ENCODE measurements around the gene LRFN4.

LRFN4 gene

DNA sequence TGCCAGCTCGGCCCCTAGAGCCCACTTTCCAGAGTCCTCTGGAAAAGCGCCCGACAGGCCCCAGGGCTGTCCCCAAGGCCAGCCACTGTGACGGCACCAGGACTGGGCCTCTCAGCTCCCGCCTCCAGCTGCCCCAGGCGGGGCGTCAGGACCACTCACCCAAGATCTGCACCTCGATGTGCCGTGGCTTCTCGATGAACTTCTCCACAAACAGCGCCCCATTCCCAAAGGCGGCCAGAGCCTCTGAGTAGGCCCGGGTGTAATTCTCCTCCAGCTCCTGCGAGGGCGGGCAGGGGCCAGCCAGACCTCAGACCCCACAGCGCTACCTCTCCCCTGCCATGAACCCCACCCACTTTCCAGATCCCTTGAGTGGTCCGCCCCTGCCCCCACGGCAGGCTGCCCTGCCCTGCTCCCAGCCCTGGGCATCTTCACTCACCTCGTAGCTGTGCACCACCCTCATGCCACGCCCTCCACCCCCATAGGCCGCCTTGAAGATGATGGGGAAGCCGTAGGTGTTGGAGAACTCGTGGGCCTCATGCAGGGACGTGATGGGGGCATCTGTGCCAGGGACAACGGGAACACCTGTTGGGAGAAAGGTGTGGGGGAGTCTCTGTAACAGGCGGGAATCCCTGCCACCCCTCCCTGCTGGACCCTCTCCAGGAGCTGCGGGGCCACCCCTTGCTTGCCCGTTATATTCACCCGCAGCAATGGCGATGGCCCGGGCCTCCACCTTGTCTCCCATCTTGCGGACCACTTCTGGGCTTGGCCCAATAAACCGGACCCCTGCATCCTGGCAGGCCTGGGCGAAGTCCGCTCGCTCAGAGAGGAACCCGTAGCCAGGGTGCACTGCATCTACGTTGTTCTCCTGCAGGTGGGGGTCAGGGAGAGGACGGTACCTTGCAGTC lies 14.0 kb downstream of the LRFN4 start:
- no peak for DNase-seq (ENCODE audit: low read depth)

DNA sequence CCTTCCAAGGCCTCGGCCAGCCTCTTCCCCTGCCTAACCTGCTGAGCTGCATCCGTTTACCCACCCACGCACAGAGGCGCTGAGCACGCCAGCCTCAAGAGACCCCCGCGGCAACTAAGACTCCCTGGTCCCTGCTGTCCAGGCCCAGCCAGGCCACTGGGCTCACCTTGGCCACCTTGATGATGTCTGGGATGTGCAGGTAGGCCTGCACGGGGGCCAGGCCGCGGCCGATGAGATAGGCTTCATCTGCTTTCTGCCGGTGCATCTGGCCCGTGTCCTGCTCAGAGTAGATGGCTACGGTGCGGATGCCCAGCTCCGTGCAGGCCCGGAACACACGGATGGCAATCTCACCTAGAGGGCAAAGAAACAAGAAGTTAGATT lies 14.6 kb downstream of the LRFN4 start:
- no peak for DNase-seq (ENCODE audit: low read depth)

DNA sequence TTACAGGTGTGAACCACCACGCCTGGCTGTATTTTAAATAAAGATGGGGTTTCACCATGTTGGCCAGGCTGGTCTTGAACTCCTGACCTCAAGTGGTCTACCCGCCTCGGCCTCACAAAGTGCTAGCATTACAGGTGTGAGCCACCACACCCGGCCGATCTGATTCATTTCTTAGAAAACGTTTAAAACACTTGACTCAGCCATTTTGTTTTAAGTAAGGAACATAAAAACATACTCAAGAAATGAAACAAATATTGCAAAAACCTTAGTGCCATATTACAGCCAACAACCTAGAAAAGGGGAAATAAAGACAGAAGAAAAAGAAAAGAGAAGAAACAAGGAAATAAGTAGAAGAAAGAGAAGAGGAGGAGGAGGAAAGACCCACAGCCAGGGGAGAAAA lies 17.4 kb downstream of the LRFN4 start:
- DNase-seq (ENCODE audit: low read depth), result no peak

DNA sequence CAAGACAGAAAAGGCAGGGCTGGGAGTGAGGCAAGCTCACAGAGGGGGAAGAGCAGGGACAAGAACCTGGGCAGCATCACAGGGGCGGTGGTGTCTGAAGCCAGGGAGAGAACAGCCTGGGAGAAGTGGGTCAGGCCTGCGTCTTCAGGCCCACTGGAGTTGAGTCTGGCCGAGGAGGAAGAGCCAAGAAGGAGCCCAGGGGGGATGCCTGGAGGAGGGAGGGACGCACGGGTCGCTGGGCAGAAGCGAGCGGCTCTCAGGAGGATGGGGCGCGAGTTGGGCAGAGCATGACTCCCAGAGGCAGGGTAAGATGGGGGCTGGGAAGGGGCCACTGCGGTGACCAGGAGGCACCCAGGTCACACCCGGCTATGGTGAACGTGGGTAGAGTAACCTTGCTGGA lies 18.5 kb downstream of the LRFN4 start:
- no peak for DNase-seq (ENCODE audit: low read depth)

DNA sequence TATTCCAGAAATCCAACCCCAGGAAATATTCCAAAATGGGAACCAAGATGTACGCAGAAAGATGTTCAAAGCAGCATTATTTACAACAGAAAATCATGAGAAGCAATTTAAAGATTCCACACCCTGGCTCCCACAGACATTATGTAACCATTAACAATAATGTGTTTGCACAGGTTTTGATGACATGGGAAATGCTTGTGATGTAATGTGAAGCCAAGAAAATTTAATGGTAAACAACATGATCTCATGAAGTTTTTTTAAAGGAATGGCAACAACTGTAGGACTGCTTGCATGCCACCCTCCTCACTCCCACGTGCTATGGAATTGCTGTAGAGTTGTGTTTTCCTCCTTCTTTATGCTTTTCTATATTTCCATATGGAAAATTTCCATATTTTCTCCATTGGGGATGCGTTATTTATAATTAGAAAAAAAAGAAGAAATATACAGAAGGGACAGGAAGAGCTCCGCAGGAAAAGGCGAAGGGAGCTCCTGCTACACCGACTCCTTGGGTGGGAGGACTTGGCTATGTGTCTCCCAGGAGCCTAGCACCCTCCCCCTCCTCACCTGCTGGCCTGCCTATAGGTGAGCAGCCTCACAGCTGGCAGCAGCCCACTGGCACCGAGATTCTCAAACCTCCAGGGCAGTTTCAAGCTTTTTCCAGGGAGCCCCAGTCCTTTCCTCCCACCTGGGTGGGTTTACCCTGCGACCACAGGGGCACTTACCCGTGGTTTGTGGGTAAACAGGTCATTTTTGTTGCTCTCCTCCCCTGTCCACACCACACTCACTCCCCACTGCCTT lies 20.9 kb downstream of the LRFN4 start:
- no peak for DNase-seq (ENCODE audit: low read depth)

DNA sequence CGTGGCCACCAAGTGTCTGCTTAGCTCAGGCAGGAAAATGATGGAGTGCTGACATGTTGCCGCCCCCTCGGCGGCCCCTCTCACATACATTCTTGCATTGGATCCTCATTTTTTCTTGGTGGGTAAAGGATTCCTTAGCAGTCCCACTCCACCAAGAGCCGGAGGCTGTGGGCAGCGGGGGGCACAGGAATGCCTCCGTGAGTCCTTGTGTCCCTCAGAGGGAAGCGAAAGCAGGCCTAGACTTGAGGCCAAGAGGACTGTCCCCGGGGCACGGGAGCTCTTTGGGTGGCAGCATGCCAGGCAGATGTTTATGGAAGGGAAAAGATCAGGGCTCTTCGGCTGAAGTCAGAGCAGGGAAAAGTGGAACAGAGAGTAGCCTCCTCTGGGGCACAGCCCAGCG lies 21.6 kb downstream of the LRFN4 start:
- no peak for DNase-seq (ENCODE audit: low read depth)

DNA sequence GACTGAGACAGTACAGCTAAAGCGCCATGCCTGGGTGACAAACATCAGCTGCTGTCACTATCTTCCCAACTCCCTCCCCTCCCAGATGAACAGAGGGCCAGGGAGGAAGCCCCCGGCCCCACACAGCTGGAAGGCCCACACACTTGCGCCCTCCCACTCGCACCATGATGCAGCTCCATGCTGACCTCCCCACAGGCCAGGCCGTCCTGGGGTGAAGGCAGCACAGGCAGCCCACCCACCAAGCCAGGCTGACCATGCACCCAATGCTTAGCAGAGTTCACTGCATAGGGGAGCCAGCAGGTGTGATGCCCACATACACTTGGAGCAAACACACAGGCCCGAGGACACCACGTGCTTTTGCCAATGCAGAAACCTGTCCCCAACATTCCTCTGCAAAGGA lies 22.1 kb downstream of the LRFN4 start:
- no peak for DNase-seq (ENCODE audit: low read depth)

DNA sequence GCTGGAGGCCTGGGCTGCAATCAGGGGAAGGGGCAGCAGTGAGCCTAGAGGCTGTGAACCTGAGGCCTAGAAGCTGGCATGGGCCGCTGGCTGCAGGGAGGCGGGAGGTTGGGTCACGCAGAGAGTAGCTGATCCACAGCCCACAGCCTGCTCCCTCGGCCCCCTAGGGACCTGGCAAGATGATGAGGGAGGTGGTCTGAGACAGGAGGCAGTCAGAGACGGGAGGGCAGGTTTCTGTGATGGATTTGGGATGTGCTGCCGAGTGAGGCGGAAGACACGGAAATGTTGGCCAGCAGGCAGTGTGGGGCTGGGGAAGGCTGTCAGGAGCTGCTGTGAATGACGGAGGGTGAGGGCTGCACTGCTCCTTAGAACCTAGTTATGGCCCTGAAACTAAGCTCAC lies 22.7 kb downstream of the LRFN4 start:
- no peak for DNase-seq (ENCODE audit: low read depth)

DNA sequence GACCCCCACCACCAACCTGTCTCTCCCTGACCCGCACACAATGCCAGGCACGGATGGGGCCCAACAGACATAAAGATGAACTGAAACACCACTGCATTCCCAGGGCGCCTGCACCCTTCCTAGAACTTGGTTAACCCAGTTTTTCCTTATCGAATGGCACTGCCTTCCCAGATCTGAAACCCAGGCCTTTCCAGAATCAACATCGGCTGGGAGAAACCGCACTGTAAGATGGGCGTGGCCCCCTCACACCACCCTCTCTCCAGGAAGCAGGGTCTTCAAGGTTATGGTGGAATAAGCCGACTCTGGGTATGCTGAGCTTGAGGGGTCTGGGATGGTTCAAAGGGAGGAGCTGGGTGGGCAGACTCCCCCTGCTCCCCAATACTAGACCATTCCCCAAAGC lies 23.1 kb downstream of the LRFN4 start:
- no peak for DNase-seq (ENCODE audit: low read depth)

DNA sequence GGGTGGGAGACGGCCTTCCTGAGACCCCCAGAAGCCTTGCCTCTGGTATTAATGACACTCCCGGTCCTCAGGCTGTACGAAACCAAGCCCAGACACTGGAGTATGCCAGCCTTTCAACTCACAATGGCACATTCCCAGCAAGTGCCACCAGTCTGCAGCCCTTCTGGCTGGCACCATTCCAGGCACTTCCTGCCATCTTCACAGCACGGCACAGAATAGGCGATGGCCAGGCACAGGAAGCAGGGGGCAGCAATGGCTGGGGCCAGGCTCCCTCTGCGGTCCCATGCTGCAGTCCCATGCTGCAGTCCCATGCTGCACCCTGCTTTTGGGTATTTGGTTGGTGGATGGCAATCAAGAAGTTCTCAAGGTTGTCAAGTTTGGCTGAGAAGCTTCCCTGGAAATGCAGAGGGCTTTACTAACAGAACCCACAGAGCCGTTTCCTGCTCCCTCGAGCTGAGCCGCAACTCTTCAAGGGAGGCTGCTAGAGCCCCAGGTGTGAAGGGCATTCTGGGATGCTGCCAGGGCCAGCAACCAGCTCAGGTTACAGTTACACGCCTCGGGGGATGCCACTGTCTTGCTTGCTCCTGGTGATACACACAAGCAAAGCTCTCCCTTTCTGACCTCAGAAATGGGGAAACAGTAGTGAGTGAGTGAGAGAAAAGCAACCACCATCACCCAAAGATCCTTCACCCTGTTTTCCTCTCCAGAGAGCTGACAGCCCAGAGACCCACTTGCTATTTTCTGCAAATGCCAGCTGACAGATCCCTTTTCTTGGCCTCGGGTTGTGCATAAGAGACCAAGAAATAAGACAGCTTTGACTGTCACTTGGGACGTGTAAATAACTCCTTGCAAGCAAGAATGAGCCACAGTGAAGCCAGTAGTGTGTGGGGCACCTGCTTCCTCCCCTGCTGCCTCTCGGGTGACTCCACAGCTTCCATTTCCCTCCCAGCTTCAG lies 23.9 kb downstream of the LRFN4 start:
- DNase-seq (ENCODE audit: low read depth), result no peak

DNA sequence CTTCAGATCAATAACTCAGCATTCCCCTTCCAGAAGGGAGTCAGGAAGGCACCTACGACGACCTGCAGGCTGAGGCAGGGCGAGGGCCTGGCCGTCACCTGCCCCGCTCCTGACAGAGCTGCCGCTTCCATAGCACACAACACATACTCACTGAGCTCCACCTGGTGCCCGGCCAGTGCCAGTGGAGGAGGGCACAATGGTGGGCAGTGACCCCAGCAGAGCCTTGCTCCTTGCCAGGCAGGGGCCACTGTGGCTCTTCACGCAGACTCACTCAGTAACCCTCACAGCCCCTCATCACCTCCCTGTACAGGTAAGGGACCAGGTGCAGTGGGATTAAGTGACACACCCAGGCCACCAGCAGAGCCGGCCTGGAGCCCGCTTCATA lies 24.6 kb downstream of the LRFN4 start:
- DNase-seq (ENCODE audit: low read depth), result no peak

DNA sequence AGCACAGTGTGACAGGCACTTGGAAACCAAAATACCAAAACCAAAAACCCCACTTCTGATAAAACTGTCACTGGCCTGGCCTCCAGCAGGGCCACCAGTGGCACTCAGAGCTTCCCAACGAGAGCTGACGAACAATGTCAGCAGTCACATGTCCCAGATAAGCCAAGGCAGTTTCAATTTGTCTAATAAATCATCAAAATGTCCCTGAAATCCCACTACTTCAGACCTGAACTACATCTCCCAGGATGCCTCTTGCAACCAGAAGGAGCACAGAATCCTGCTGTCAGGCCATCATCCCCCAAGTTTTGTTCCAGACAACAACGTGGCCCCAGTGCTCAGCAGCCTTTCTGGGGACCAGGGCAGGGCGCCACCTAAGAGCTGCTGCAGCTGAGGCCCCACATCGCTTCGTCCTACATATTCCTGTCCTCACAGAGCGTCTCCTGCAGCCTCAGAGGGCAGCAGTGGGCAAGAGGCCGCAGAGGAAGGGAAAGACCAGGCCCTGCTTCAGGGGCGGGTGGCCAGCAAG lies 25.1 kb downstream of the LRFN4 start:
- DNase-seq (ENCODE audit: low read depth), result no peak

DNA sequence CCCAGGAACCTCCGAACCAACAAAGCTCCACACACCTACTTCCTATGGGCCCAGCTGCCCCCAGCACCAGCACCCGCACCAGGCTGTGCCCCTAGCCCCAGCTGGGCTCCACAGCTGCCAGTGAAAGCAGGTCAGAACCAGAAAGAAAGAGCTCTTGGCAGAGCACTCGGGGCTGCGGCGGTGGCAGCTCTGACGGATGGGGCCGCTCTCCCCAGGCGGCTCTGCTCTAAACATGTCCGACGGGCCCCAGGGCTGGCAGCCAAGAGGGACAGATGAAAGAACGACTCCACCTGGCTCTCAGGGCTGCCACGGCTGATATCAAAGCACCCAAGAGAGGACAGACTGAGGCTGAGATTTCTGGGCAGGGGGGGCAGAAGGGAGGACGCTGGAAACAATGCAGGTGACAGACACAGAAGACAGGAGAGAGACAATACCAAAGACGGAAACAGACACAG lies 25.7 kb downstream of the LRFN4 start:
- DNase-seq (ENCODE audit: low read depth), result no peak

DNA sequence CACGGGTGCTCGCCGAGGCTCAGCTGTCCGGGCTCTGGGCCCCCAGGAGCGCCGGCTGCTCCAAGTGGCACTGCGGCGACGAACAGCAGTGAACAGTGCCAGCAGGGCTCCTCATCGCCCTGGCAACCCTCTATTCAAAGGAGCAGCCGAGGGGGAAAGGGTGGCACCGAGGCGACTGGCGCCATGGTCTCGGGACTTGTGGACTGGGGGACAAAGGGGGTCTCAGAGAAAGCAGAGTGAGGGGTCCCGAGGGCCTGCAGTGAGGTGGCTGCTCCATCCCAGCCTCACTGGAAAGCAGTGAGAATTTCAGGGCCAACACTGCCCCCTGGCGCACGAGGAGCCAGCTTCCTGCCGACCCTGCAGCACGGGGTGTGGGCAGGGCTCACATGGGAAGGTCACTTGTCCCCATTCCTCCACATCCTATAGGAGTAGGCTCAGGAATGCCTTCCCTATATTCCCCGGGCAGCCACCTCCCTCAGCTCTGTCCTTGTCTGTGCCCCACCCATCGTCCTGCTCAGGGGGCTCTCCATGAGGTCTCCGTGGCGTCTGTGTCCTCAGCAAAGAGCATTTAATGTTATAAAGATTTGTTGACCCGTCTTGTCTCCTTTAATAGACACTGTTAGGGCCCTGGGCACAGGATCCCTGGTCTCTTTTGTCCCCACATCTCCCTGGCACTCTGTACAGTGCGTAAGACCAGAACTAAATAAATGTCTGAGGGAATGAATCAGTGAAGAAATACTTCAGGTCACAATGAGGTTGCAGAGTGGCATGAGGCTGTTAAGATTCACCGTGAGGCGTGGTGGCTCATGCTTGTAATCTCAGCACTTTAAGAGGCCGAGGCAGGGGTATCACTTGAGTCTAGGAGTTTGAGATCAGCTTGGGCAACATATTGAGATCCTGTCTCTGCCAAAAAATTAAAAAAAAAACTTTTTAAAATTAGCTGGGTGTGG lies 26.4 kb downstream of the LRFN4 start:
- DNase-seq (ENCODE audit: low read depth), result peak; percentile 60

DNA sequence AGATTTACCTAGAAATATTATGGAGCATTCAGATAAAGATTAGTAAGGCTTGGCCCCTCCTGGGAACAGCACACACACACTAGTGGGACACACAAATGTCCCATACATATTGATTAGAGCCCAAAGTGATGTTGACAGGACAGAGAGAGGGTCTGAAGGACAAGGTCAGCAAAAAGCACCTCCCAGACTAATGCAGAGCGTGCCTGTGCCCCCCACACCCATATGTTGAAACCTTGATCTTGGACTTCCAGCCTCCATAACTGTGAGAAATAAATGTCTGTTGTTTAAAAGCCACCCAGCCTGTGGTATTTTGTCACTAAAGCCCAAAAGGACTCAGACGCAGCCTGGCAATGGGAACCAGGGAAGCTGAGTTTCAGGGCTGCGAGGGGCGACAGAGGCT lies 27.6 kb downstream of the LRFN4 start:
- DNase-seq (ENCODE audit: low read depth), result no peak

DNA sequence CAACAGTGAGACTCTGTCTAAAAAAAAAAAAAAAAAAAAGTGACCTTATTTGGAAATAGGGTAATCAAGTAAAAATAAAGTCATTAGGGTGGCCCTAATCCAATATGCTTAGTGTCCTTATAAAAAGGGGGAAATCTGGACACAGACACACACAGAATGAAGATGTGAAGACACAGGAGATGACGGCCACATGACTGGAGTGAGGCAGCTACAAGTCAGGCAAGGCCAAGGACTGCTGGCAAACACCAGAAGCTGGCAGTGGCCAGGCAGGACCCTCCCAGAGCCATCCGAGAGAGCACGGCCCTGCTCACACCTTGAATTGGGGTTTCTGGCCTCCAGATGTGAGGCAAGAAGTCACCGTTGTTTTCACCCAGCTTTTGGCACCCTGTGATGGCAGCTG lies 28.6 kb downstream of the LRFN4 start:
- DNase-seq (ENCODE audit: low read depth), result no peak

DNA sequence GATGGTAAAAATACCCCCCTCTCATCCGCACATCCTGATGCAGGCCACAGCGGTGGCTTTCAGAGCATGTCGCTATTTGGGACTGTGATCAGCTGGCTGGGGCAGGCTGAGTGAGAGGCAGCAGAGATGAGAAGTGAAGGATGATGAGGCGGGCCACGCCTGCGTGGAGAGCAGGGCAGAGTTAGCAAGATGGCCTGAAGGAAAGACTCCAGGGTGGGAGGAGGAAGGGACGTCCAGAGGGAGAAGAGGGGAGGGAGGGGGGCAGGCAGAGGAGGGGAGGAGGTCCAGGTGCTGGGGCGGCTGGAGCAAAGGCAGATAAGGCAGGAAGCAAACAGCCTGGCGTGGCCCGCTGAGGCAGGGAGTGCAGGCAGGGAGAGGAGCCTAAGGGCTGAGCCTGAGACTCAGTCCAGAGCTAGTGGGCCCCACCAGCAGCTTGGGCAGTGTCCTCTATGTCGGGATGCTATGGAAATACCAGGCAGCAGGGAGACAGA lies 29.1 kb downstream of the LRFN4 start:
- DNase-seq (ENCODE audit: low read depth), result no peak

DNA sequence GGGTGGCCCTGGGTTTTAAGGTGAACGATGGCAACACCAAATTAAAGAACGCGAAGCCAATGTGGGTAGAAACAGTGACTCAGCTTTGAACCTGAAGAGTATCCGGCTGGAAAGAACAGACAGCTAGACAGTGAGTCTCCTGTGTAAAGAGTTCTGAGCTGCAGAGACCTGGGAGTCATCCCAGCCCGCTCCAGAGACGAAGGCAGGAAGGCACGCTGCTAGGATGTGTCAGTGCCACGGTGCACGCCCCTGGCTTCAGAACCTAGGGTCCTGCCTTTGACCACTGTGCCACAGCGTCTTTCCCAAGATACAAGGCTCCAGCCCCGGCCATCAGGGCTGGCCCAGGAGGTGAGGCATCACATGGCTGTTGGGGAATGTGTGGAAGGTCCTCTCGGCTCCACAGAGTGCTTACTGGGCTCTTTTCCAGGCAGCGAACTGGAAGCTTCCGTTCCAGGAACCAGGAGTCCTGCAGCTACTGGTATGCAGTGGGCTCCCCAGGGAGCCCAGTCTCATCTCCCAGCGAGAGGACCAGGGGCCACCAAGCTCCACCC lies 29.9 kb downstream of the LRFN4 start:
- no peak for DNase-seq (ENCODE audit: low read depth)

DNA sequence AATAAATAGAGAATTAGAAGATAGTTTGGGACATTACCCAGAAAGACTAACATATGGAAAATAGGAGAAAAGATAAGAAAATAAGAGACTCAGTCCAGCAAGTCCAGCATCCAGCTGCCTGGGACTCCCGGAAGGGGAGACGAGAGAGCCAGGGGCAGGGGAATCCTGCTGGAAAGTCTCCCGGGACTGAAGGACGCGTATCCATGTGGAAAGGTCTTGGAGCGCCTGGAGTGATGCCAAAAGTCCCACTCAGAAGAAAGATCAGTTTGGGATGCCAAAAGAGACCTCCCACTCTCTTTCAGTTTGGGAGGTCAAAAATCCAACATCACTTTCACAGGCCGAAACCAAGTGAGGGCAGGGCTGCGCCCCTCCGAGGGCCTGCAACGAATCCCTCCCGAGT lies 30.7 kb downstream of the LRFN4 start:
- DNase-seq (ENCODE audit: low read depth), result no peak

DNA sequence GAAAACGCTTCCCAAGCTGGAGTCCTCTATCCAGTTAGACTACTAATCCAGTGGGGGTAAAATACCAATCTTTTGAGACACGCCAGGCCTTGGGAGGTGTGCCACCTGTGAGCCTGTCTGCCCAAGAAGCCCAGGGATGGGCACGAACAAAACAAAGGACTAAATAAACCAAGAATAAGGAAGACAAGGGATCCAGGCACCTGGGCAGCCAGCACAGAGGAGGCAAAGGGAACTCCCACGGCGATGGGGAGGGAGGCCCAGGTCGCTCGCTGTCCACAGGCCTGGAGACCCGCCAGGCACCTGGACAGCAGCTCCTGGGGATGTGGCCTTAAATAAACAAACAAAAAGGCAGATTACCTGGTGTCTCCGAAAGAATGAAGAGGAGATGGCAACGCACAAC lies 31.4 kb downstream of the LRFN4 start:
- DNase-seq (ENCODE audit: low read depth), result no peak

All from activated T-cell treated with anti-CD3 and anti-CD28 coated beads for 1 hour (primary cell).